SK-N-SH (cell line): Measurements from ENCODE around the gene STIM2. TPM values are rescaled to one million over a fixed set of nuclear protein-coding genes. Genes with fewer than 3 reads are reported as not detected.

Experiments
- CTCF ChIA-PET: fragments of 300-600, 350-600 bp; formaldehyde crosslinking; extraction: SDS; loops from one replicate; lab custom pipeline; 2021; lab: Yijun Ruan, JAX
- POLR2A ChIA-PET: fragments of 350-600 bp; sonication (Branson Sonifier 250); formaldehyde crosslinking; extraction: SDS; loops from one replicate; lab custom pipeline; 2020; ENCODE audit warnings: antibody characterized with exemption, inconsistent platforms; lab: Yijun Ruan, JAX
- DNase-seq: peaks from one replicate; pipeline ENCODE4 v3.0.0; 2012
- H2AFZ ChIP-seq: fragments of 200-600 bp; sonication (generic); 2 replicates; pipeline ENCODE4 v1.8.1; 2016; ENCODE audit warnings: antibody characterized with exemption, mild to moderate bottlenecking, low read depth
- H3F3A ChIP-seq: fragments of 200-600 bp; sonication (generic); replicated peaks from 2 replicates; pipeline ENCODE3; 2016; ENCODE audit warnings: antibody characterized with exemption, mild to moderate bottlenecking; ENCODE audit not compliant: insufficient read depth
- H3K27ac ChIP-seq, 2 experiments: fragments of 200-500 bp in 1 of 2; fragments of 200-600 bp in 1 of 2; sonication (Bioruptor generic) in 1 of 2; sonication (generic), shearing (Covaris generic) in 1 of 2; 2 replicates each; pipeline versions ENCODE4 v1.5.1 to v1.6.1; 2014 to 2016; ENCODE audit warnings: low read depth in 2 of 2, inconsistent platforms in 1 of 2, low read length in 1 of 2, mild to moderate bottlenecking in 1 of 2, mixed read lengths in 1 of 2
- H3K27me3 ChIP-seq: fragments of 200-600 bp; sonication (generic), shearing (Covaris generic); 2 replicates; pipeline ENCODE4 v1.6.1; 2016; ENCODE audit warnings: mixed run types; ENCODE audit not compliant: insufficient read depth
- H3K36me3 ChIP-seq, 2 experiments: fragments of 200-500 bp in 1 of 2; fragments of 200-600 bp in 1 of 2; sonication (Bioruptor generic) in 1 of 2; sonication (generic) in 1 of 2; replicated peaks in 1 of 2; 2 replicates each; pipeline versions ENCODE3 to v1.5.1; 2014 to 2016; ENCODE audit warnings: low read length in 1 of 2, mild to moderate bottlenecking in 1 of 2; ENCODE audit not compliant: insufficient read depth in 2 of 2, control insufficient read depth in 1 of 2
- H3K4me1 ChIP-seq, 2 experiments: fragments of 200-500 bp in 1 of 2; fragments of 200-600 bp in 1 of 2; sonication (Bioruptor generic) in 1 of 2; sonication (generic), shearing (Covaris generic) in 1 of 2; 2 replicates each; pipeline versions ENCODE4 v1.5.1 to v1.6.1; 2014 to 2016; ENCODE audit warnings: low read depth in 1 of 2, low read length in 1 of 2, mixed run types in 1 of 2; ENCODE audit not compliant: insufficient read depth in 2 of 2, control insufficient read depth in 1 of 2
- H3K4me2 ChIP-seq: fragments of 200-600 bp; sonication (generic), shearing (Covaris generic); 2 replicates; pipeline ENCODE4 v1.6.1; 2017; ENCODE audit warnings: mixed run types
- H3K4me3 ChIP-seq, 2 experiments: fragments of 200-500 bp in 1 of 2; fragments of 200-600 bp in 1 of 2; sonication (Bioruptor generic) in 1 of 2; sonication (generic), shearing (Covaris generic) in 1 of 2; 2 replicates each; pipeline versions ENCODE4 v1.5.1 to v1.8.1; 2014 to 2016; ENCODE audit warnings: low read depth in 2 of 2, inconsistent platforms in 1 of 2, low read length in 1 of 2, mild to moderate bottlenecking in 1 of 2, mixed read lengths in 1 of 2, moderate library complexity in 1 of 2
- H3K79me2 ChIP-seq: fragments of 200-600 bp; sonication (generic); 2 replicates; pipeline ENCODE4 v1.8.1; 2017; ENCODE audit warnings: mild to moderate bottlenecking; ENCODE audit not compliant: insufficient read depth
- H3K9ac ChIP-seq: fragments of 200-600 bp; sonication (generic); 2 replicates; pipeline ENCODE4 v1.6.1; 2017; ENCODE audit warnings: mixed run types
- H3K9me2 ChIP-seq: fragments of 200-600 bp; sonication (generic); 2 replicates; pipeline ENCODE4 v1.6.1; 2017; ENCODE audit warnings: mixed run types
- H3K9me3 ChIP-seq: fragments of 200-600 bp; sonication (generic); 2 replicates; pipeline ENCODE4 v1.6.1; 2017; ENCODE audit warnings: mixed run types, mild to moderate bottlenecking, moderate library complexity
- H4K20me1 ChIP-seq: fragments of 200-600 bp; sonication (generic); 2 replicates; pipeline ENCODE4 v1.6.1; 2017; ENCODE audit warnings: mild to moderate bottlenecking, mixed run types; ENCODE audit not compliant: insufficient read depth
- CHD2 ChIP-seq: fragments of 150-350 bp; IDR thresholded peaks from 2 replicates; pipeline ENCODE4 v1.6.1; 2018; ENCODE audit warnings: low read length; ENCODE audit not compliant: partially characterized antibody
- FOXM1 ChIP-seq: IDR thresholded peaks from 2 replicates; pipeline ENCODE4 v1.4.0; 2012; ENCODE audit warnings: low read depth, mild to moderate bottlenecking
- JUND ChIP-seq: IDR thresholded peaks from 2 replicates; pipeline ENCODE4 v1.4.0; 2012
- MXI1 ChIP-seq: IDR thresholded peaks from 2 replicates; pipeline ENCODE4 v1.6.1; 2012; ENCODE audit warnings: mild to moderate bottlenecking, low read depth, low read length, improper control_type of control experiment
- RXRA ChIP-seq: IDR thresholded peaks from 2 replicates; pipeline ENCODE4 v1.4.0; 2012; ENCODE audit warnings: low read depth, mild to moderate bottlenecking, borderline replicate concordance
- SIN3A ChIP-seq: IDR thresholded peaks from 2 replicates; pipeline ENCODE4 v1.6.1; 2012; ENCODE audit warnings: low read depth, mild to moderate bottlenecking, low read length, moderate library complexity, borderline replicate concordance
- SMC3 ChIP-seq: IDR thresholded peaks from 2 replicates; pipeline ENCODE4 v1.6.1; 2012; ENCODE audit warnings: low read depth, low read length, improper control_type of control experiment
- TEAD4 ChIP-seq: IDR thresholded peaks from 2 replicates; pipeline ENCODE4 v1.4.0; 2012; ENCODE audit warnings: mild to moderate bottlenecking, borderline replicate concordance; ENCODE audit not compliant: insufficient read depth
- WGBS: methylation state at CpG from one replicate; pipeline ENCODE4 v1.1.6; 2017; ENCODE audit warnings: low lambda C conversion rate; 5-methylcytosine and 5-hydroxymethylcytosine counted together
- polyA plus RNA-seq, 3 experiments: library from polyadenylated mRNA; depleted of rRNA; stranded (reverse); fragments of >200 nt; gene quantifications; 2 replicates each; pipeline ENCODE4 v1.2.3, GENCODE V29; 2012
- TF ChIP-seq, protein P1 (sequence below): fragments of 200-600 bp; sonication (generic); IDR thresholded peaks from 2 replicates; pipeline ENCODE4 v1.6.1; 2017; ENCODE audit warnings: antibody characterized with exemption, mild to moderate bottlenecking, moderate library complexity
- TF ChIP-seq, protein P2 (sequence below): fragments of 150-350 bp; IDR thresholded peaks from 2 replicates; pipeline ENCODE4 v1.6.1; 2017; ENCODE audit warnings: antibody characterized with exemption, low read length, low read depth, borderline replicate concordance

Gene STIM2
- polyA plus RNA-seq, 1 of the 3 experiments (the other 2 are of a cell fraction) = 14.7 TPM

DNA sequence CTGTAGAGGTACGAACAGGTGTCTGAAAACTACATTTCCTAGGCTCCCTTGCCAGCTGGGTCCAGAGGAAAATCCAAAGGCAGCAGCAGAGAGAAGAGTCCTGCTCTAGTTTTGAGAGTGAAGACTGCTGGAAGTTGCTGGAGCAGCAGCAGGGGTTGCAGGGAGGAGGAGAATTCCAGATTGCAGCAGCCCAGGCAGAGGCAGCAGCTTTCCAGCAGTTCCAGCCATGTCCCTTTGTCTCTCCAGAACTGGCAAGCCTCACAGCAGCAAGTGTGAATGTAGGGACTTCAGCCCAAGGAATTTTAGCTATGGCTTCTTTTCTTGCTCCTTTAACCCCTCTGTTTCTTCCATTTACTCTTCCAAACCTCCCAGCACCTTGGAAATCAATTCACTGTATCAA, 24.1 kb upstream of the STIM2 start:
- H3K4me1 ChIP-seq = peaks cover 5 to 28% of the 10 kb centered on the region in 2 experiments; a peak in 3 of 4 replicates
- ChIA-PET CTCF (interaction anchor here (0.6 kb wide), 1 partner anchor 39 kb away, joined by 3 read pairs; no protein-coding TSS in a partner anchor), POLR2A (no interaction called here)
- TF ChIP-seq, protein P1, sequence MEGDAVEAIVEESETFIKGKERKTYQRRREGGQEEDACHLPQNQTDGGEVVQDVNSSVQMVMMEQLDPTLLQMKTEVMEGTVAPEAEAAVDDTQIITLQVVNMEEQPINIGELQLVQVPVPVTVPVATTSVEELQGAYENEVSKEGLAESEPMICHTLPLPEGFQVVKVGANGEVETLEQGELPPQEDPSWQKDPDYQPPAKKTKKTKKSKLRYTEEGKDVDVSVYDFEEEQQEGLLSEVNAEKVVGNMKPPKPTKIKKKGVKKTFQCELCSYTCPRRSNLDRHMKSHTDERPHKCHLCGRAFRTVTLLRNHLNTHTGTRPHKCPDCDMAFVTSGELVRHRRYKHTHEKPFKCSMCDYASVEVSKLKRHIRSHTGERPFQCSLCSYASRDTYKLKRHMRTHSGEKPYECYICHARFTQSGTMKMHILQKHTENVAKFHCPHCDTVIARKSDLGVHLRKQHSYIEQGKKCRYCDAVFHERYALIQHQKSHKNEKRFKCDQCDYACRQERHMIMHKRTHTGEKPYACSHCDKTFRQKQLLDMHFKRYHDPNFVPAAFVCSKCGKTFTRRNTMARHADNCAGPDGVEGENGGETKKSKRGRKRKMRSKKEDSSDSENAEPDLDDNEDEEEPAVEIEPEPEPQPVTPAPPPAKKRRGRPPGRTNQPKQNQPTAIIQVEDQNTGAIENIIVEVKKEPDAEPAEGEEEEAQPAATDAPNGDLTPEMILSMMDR = no peak
- TF ChIP-seq FOXM1 (no peak), CHD2 (no peak)
- no peaks in the 10 kb centered on the region for H4K20me1 ChIP-seq
- H3K9me3 ChIP-seq = no peaks in the 10 kb centered on the region
- 60% methylated on average over 1 of the region's 1 CpG for WGBS
- H3K9me2 ChIP-seq = no peaks in the 10 kb centered on the region
- no peak overlapping the region for H3K9ac ChIP-seq
- no peaks in the 10 kb centered on the region for H3K27me3 ChIP-seq
- H3F3A ChIP-seq = no peaks in the 10 kb centered on the region
- DNase-seq = no peak
- H3K4me3 ChIP-seq = no peak overlapping the region
- no peaks in the 10 kb centered on the region for H3K79me2 ChIP-seq
- no peak overlapping the region for H3K4me2 ChIP-seq
- no peaks in the 10 kb centered on the region for H3K36me3 ChIP-seq
- no peak overlapping the region for H3K27ac ChIP-seq
- no peak overlapping the region for H2AFZ ChIP-seq

DNA sequence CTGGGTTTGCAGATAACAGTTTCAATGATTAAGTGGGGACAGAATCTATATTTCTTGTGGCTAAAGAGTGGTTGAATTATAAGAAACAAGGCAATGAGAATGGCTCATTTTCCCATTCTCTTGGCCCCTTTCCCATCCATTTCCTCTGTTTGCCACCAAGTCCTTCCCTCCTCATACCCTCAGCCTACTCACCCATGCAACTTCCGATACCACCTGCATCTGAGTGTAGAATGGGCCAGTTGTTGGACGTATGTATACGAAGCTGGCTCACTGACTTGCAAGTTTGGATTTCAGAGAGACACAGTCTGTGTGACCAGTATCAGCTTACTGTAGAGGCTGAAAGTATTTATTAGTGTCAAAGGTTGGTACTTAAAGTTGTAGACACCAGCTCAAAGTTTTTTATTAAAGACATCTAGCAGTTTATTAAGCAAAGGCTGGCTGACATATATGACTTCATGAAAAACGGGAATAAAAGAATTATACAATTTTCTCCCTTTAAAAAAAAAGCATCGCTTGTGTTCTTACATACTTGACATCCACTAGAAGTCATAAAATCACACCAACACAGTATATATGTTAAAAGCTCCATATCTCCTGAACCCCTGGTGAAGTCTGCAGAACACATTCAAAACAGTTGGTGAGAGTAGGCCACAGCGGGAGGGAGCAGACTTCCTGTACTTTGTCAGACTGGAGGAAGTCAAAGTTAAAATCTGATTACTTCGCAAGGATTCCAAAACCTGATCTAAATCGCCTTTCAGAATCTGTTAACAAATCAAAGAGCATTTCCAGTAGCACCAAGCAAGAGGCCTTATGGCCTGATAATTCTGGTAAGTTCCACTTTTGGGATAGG, 22.4 kb upstream of the STIM2 start:
- Histone ChIP-seq H3K27me3 (no peaks in the 10 kb centered on the region), H3K4me1 (peaks cover 5 to 28% of the 10 kb centered on the region in 2 experiments; a peak in 3 of 4 replicates), H3K36me3 (no peaks in the 10 kb centered on the region), H3K79me2 (no peaks in the 10 kb centered on the region), H3K4me2 (no peak overlapping the region), H3K27ac (no peak overlapping the region), H2AFZ (no peak overlapping the region), H3K4me3 (no peak overlapping the region), H3K9me3 (no peaks in the 10 kb centered on the region), H3F3A (no peaks in the 10 kb centered on the region), H4K20me1 (no peaks in the 10 kb centered on the region), H3K9me2 (no peaks in the 10 kb centered on the region), H3K9ac (no peak overlapping the region)
- ChIA-PET POLR2A (no interaction called here), CTCF (no interaction called here)
- no peak for TF ChIP-seq TEAD4
- TF ChIP-seq, protein P2, sequence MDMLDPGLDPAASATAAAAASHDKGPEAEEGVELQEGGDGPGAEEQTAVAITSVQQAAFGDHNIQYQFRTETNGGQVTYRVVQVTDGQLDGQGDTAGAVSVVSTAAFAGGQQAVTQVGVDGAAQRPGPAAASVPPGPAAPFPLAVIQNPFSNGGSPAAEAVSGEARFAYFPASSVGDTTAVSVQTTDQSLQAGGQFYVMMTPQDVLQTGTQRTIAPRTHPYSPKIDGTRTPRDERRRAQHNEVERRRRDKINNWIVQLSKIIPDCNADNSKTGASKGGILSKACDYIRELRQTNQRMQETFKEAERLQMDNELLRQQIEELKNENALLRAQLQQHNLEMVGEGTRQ = no peak
- TF ChIP-seq MXI1 = no peak
- no peak for TF ChIP-seq JUND
- no peak for TF ChIP-seq RXRA
- no peak for TF ChIP-seq SIN3A
- no peak for TF ChIP-seq SMC3
- no peak for DNase-seq
- 88% methylated on average over 8 of the region's 8 CpGs for WGBS
